ENCODE results near the gene COPA.

DNA sequence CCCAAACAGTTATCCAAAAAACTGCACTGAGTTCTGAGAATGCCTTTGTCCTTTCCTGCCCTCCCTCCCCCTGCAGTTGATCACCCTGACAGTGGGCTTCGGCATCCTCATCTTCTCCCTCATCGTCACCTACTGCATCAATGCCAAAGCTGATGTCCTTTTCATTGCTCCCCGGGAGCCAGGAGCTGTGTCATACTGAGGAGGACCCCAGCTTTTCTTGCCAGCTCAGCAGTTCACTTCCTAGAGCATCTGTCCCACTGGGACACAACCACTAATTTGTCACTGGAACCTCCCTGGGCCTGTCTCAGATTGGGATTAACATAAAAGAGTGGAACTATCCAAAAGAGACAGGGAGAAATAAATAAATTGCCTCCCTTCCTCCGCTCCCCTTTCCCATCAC is 15.0 kb upstream of the COPA start:
- TF ChIP-seq ARNT (IDR thresholded peaks at IDR 0.05) (no peak), NFRKB (IDR thresholded peaks at IDR 0.05) (no peak), SP1 (IDR thresholded peaks at IDR 0.05) (no peak)
- TF ChIP-seq, protein P1, sequence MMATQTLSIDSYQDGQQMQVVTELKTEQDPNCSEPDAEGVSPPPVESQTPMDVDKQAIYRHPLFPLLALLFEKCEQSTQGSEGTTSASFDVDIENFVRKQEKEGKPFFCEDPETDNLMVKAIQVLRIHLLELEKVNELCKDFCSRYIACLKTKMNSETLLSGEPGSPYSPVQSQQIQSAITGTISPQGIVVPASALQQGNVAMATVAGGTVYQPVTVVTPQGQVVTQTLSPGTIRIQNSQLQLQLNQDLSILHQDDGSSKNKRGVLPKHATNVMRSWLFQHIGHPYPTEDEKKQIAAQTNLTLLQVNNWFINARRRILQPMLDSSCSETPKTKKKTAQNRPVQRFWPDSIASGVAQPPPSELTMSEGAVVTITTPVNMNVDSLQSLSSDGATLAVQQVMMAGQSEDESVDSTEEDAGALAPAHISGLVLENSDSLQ (IDR thresholded peaks at IDR 0.05): no peak

All from HEK293T (cell line).